ENCODE measurements around the gene CHST11. TPM values are rescaled to one million over a fixed set of nuclear protein-coding genes. Genes with fewer than 3 reads are reported as not detected.

Gene CHST11
- total and polyA plus RNA-seq, 7 experiments from 2014 or later, result 23.4 to 74.3 (median 32.0) TPM

- Histone ChIP-seq H3K27me3 (ENCODE audit: control insufficient read depth in 2 of 2, insufficient read depth in 2 of 2, low read length in 2 of 2) (no peaks in the 10 kb centered on the region), H3K9me3 (ENCODE audit: control insufficient read depth in 2 of 3, low read length in 3 of 3) (no peaks in the 10 kb centered on the region), H3K4me1 (ENCODE audit: control insufficient read depth in 2 of 2, insufficient read depth in 2 of 2, low read length in 2 of 2) (peaks cover 0 to 18% of the 10 kb centered on the region in 2 donors), H3K36me3 (ENCODE audit: control insufficient read depth in 2 of 3, insufficient read depth in 3 of 3, low read length in 3 of 3) (no peaks in the 10 kb centered on the region), H3K27ac (ENCODE audit: low read depth, low read length) (no peak overlapping the region), H3K4me3 (ENCODE audit: low read length) (no peak overlapping the region)
- Mint-ChIP-seq H3K4me3 (no peak overlapping the region), H3K27ac (peak overlapping the region in 3 of 9 donors; percentile 10 to 51 (median 32)), H3K9me3 (peaks cover 0 to 5% (median 0%) of the 10 kb centered on the region in 11 donors), H3K36me3 (peaks cover 6 to 27% (median 7%) of the 10 kb centered on the region in 5 donors), H3K4me1 (peaks cover 29 to 70% (median 43%) of the 10 kb centered on the region in 7 donors), H3K27me3 (no peaks in the 10 kb centered on the region)
- intact Hi-C loops (cut with micrococcal nuclease), result no loop called here
- ChIA-PET CTCF (interaction anchor here (0.7 kb wide), 1 partner anchor 217 kb away, joined by 3 read pairs; no protein-coding TSS in a partner anchor), POLR2A (interaction anchor here (0.7 to 1.1 kb wide), 3 partner anchors 15 to 118 kb away, joined by 3 to 4 read pairs (median 3); no protein-coding TSS in a partner anchor)
- ATAC-seq (no peak), DNase-seq (no peak)
Observed at GRCh38 chr12:104575442-104576186, 118.9 kb downstream of the CHST11 start.

GRCh38 chr12:104576187-104576778 lies 119.5 kb downstream of the CHST11 start:
- intact Hi-C loops (cut with micrococcal nuclease), result no loop called here
- DNase-seq, result no peak
- ChIA-PET POLR2A (interaction anchor here (1.0 kb wide), 1 partner anchor 16 kb away, joined by 4 read pairs; no protein-coding TSS in a partner anchor), CTCF (interaction anchor here (0.7 kb wide), 1 partner anchor 218 kb away, joined by 3 read pairs; no protein-coding TSS in a partner anchor)
- Mint-ChIP-seq H3K4me3 (no peak overlapping the region), H3K27me3 (no peaks in the 10 kb centered on the region), H3K4me1 (peaks cover 32 to 71% (median 47%) of the 10 kb centered on the region in 7 donors), H3K36me3 (peaks cover 6 to 24% (median 7%) of the 10 kb centered on the region in 5 donors), H3K9me3 (peaks cover 0 to 5% (median 0%) of the 10 kb centered on the region in 11 donors), H3K27ac (peak overlapping the region in 1 of 9 donors; percentile 51)
- H3K4me3 ChIP-seq (ENCODE audit: low read length), result no peak overlapping the region
- no peak for ATAC-seq
- peaks cover 0 to 15% of the 10 kb centered on the region in 2 donors for H3K4me1 ChIP-seq (ENCODE audit: control insufficient read depth in 2 of 2, insufficient read depth in 2 of 2, low read length in 2 of 2)
- H3K9me3 ChIP-seq (ENCODE audit: control insufficient read depth in 2 of 3, low read length in 3 of 3), result no peaks in the 10 kb centered on the region
- no peaks in the 10 kb centered on the region for H3K27me3 ChIP-seq (ENCODE audit: control insufficient read depth in 2 of 2, insufficient read depth in 2 of 2, low read length in 2 of 2)
- no peak overlapping the region for H3K27ac ChIP-seq (ENCODE audit: low read depth, low read length)
- H3K36me3 ChIP-seq (ENCODE audit: control insufficient read depth in 2 of 3, insufficient read depth in 3 of 3, low read length in 3 of 3), result no peaks in the 10 kb centered on the region

- Histone ChIP-seq H3K4me3 (ENCODE audit: low read length) (no peak overlapping the region), H3K27ac (ENCODE audit: low read depth, low read length) (no peak overlapping the region), H3K36me3 (ENCODE audit: control insufficient read depth in 2 of 3, insufficient read depth in 3 of 3, low read length in 3 of 3) (no peaks in the 10 kb centered on the region), H3K9me3 (ENCODE audit: control insufficient read depth in 2 of 3, low read length in 3 of 3) (no peaks in the 10 kb centered on the region), H3K4me1 (ENCODE audit: control insufficient read depth in 2 of 2, insufficient read depth in 2 of 2, low read length in 2 of 2) (peaks cover 0 to 15% of the 10 kb centered on the region in 2 donors), H3K27me3 (ENCODE audit: control insufficient read depth in 2 of 2, insufficient read depth in 2 of 2, low read length in 2 of 2) (no peaks in the 10 kb centered on the region)
- peaks cover 37 to 76% (median 54%) of the 10 kb centered on the region in 7 donors for H3K4me1 Mint-ChIP-seq
- DNase-seq (no peak), ATAC-seq (no peak)
- ChIA-PET POLR2A (no interaction called here), CTCF (no interaction called here)
- H3K9me3 Mint-ChIP-seq, result peaks cover 0 to 5% (median 0%) of the 10 kb centered on the region in 11 donors
- no peaks in the 10 kb centered on the region for H3K27me3 Mint-ChIP-seq
- peaks cover 6 to 20% (median 7%) of the 10 kb centered on the region in 5 donors for H3K36me3 Mint-ChIP-seq
- intact Hi-C loops (cut with micrococcal nuclease), result no loop called here
- H3K27ac Mint-ChIP-seq, result peak overlapping the region in 4 of 9 donors; percentile 16 to 53 (median 26)
- no peak overlapping the region for H3K4me3 Mint-ChIP-seq
Observed at GRCh38 chr12:104576980-104577580, 120.3 kb downstream of the CHST11 start.

DNA sequence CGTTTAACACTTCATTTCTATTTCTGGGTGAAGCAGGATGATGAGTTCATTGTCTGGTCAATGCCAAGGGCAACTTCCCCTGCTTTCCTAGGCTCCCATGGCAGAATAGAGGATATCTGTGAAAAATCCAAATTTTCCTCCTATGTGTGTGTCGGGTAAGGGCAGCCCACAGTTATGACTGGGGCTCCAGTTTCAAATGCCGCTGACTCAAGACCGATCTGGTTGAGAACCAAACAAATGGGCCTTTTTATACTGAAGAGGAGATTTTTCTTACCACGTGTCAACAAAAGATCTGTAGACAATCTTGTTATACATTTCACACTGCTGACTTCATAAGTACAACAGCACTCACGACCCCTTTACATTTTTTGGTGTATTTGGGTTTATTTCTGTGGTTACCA lies 120.8 kb downstream of the CHST11 start:
- Mint-ChIP-seq H3K4me1 (peaks cover 37 to 76% (median 56%) of the 10 kb centered on the region in 7 donors), H3K27ac (peak overlapping the region in 3 of 9 donors; percentile 16 to 53 (median 32)), H3K36me3 (peaks cover 2 to 16% (median 6%) of the 10 kb centered on the region in 5 donors), H3K4me3 (no peak overlapping the region), H3K27me3 (no peaks in the 10 kb centered on the region), H3K9me3 (peaks cover 0 to 5% (median 0%) of the 10 kb centered on the region in 11 donors)
- POLR2A ChIA-PET, result no interaction called here
- CTCF ChIA-PET, result no interaction called here
- DNase-seq (no peak), ATAC-seq (no peak)
- no peak overlapping the region for H3K4me3 ChIP-seq (ENCODE audit: low read length)
- H3K9me3 ChIP-seq (ENCODE audit: control insufficient read depth in 2 of 3, low read length in 3 of 3), result no peaks in the 10 kb centered on the region
- H3K27me3 ChIP-seq (ENCODE audit: control insufficient read depth in 2 of 2, insufficient read depth in 2 of 2, low read length in 2 of 2), result no peaks in the 10 kb centered on the region
- H3K4me1 ChIP-seq (ENCODE audit: control insufficient read depth in 2 of 2, insufficient read depth in 2 of 2, low read length in 2 of 2), result peaks cover 0 to 15% of the 10 kb centered on the region in 2 donors
- no peak overlapping the region for H3K27ac ChIP-seq (ENCODE audit: low read depth, low read length)
- intact Hi-C loops (cut with micrococcal nuclease), result no loop called here
- H3K36me3 ChIP-seq (ENCODE audit: control insufficient read depth in 2 of 3, insufficient read depth in 3 of 3, low read length in 3 of 3), result no peaks in the 10 kb centered on the region

DNA sequence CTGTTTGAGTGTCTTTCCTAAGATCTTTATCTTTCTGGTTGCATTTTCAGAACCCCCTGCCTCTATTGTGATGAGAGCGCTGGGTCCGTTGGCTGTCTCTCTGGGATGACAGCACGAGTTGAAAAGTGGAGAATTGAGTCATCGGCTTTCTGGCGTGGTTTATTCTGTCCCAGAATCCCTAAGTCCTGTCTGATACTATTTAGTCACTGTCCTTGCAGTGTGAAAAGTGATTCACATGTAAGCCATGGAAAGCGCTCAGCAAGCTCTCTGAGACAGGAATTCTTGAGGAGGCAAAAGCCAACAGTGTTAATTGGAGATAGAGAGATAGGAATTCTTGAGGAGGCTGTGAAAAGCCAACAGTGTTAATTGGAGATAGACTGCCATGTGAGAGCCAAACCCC lies 121.7 kb downstream of the CHST11 start:
- Histone ChIP-seq H3K27me3 (ENCODE audit: control insufficient read depth in 2 of 2, insufficient read depth in 2 of 2, low read length in 2 of 2) (no peaks in the 10 kb centered on the region), H3K4me1 (ENCODE audit: control insufficient read depth in 2 of 2, insufficient read depth in 2 of 2, low read length in 2 of 2) (peaks cover 0 to 15% of the 10 kb centered on the region in 2 donors), H3K36me3 (ENCODE audit: control insufficient read depth in 2 of 3, insufficient read depth in 3 of 3, low read length in 3 of 3) (no peaks in the 10 kb centered on the region), H3K27ac (ENCODE audit: low read depth, low read length) (no peak overlapping the region), H3K4me3 (ENCODE audit: low read length) (no peak overlapping the region), H3K9me3 (ENCODE audit: control insufficient read depth in 2 of 3, low read length in 3 of 3) (no peaks in the 10 kb centered on the region)
- ATAC-seq, result no peak
- H3K4me3 Mint-ChIP-seq, result no peak overlapping the region
- intact Hi-C loops (cut with micrococcal nuclease), result no loop called here
- H3K9me3 Mint-ChIP-seq, result peaks cover 0 to 3% (median 0%) of the 10 kb centered on the region in 11 donors
- POLR2A ChIA-PET, result interaction anchor here (0.6 kb wide), 1 partner anchor 116 kb away, joined by 3 read pairs; no protein-coding TSS in a partner anchor
- peaks cover 0 to 12% (median 3%) of the 10 kb centered on the region in 5 donors for H3K36me3 Mint-ChIP-seq
- no peak for DNase-seq
- peak overlapping the region in 2 of 9 donors; percentile 13 to 51 for H3K27ac Mint-ChIP-seq
- CTCF ChIA-PET, result no interaction called here
- H3K4me1 Mint-ChIP-seq, result peaks cover 40 to 83% (median 61%) of the 10 kb centered on the region in 7 donors
- H3K27me3 Mint-ChIP-seq, result no peaks in the 10 kb centered on the region

DNA sequence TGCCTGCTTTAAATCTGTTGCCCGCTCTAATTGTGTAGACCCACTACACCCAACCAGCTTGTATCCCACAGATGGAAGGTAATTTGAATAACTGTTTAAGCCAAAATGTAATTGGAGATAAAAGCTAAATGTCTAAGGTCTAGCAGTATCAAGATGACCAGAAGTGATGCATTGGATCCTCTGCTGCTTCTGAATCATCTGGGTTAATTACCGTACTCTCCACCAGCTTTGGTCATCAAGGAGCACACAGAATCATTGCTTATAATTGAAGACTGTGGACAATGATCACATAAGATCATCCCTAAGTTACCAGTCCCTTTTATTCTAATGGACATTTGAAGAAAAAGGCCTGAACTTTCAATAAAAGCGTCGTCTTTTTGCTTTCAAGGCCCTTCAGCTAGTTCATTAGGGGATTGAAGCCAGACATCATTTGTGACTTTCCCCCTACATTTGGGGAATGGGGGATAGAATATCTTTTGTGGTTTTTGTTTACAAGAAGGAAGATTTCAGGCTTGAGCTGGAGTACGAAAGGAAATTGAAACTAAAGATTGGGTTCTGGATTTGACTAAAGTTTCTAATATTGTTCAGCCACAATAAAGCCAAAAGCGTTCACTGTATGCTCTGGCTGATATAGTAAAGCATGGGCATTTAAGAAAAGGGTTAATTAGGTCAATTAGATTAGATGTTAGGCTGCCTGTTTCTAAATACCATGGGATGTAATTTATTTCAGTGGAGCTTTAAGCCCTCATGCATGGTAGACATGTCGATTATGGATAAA lies 123.2 kb downstream of the CHST11 start:
- POLR2A ChIA-PET, result no interaction called here
- intact Hi-C loops (cut with micrococcal nuclease), result no loop called here

More for the DNA sequence above, 123.2 kb downstream of the CHST11 start:
- Histone ChIP-seq H3K4me3 (ENCODE audit: low read length) (no peak overlapping the region), H3K36me3 (ENCODE audit: control insufficient read depth in 2 of 3, insufficient read depth in 3 of 3, low read length in 3 of 3) (no peaks in the 10 kb centered on the region), H3K27me3 (ENCODE audit: control insufficient read depth in 2 of 2, insufficient read depth in 2 of 2, low read length in 2 of 2) (no peaks in the 10 kb centered on the region), H3K27ac (ENCODE audit: low read depth, low read length) (no peak overlapping the region), H3K4me1 (ENCODE audit: control insufficient read depth in 2 of 2, insufficient read depth in 2 of 2, low read length in 2 of 2) (peaks cover 0 to 15% of the 10 kb centered on the region in 2 donors), H3K9me3 (ENCODE audit: control insufficient read depth in 2 of 3, low read length in 3 of 3) (no peaks in the 10 kb centered on the region)
- Mint-ChIP-seq H3K4me3 (peak overlapping the region in 1 of 10 donors; percentile 40), H3K4me1 (peaks cover 42 to 93% (median 64%) of the 10 kb centered on the region in 7 donors), H3K27me3 (no peaks in the 10 kb centered on the region), H3K27ac (no peak overlapping the region), H3K9me3 (no peaks in the 10 kb centered on the region), H3K36me3 (peaks cover 0 to 8% (median 4%) of the 10 kb centered on the region in 5 donors)
- CTCF ChIA-PET, result interaction anchor here (0.6 kb wide), 1 partner anchor 199 kb away, joined by 3 read pairs; no protein-coding TSS in a partner anchor
- ATAC-seq, result no peak
- no peak for DNase-seq
